HepG2 (cell line): ENCODE data around the gene ZSWIM5. TPM values are rescaled to one million over a fixed set of nuclear protein-coding genes. Genes with fewer than 3 reads are reported as not detected.

ENCODE experiments used
- ATAC-seq: fragments of 200-7000 bp; cut with Tn5 transposase; 3 replicates; pipeline ENCODE4 v1.9.1; 2020; ENCODE audit warnings: mild to moderate bottlenecking, moderate library complexity
- BruUV-seq: library from RNA; stranded (reverse); fragments of 400-500 nt; replicated peaks from 2 replicates; lab custom pipeline; 2021; lab: Mats Ljungman, UMichigan
- CTCF ChIA-PET: fragments of 300-600 bp; formaldehyde crosslinking; extraction: SDS; loops from one replicate; lab custom pipeline; 2021; ENCODE audit warnings: low total read pairs, inconsistent platforms, low intra/inter-chr PET ratio; lab: Yijun Ruan, JAX
- POLR2A ChIA-PET: fragments of 350-600 bp; sonication (Branson Sonifier 250); formaldehyde crosslinking; loops from one replicate; lab custom pipeline; 2020; ENCODE audit warnings: antibody characterized with exemption, inconsistent platforms; lab: Yijun Ruan, JAX
- DNase-seq: peaks from one replicate; pipeline ENCODE4 v3.0.0-alpha.2; 2015; ENCODE audit warnings: low spot score
- FAIRE-seq: peaks from 3 replicates; lab custom pipeline; 2011; peaks lifted over from hg19 to GRCh38; lab: Jason Lieb, UNC
- H2AFZ ChIP-seq: one replicate; pipeline ENCODE4 v1.6.1; 2011; ENCODE audit warnings: low read length, inconsistent platforms
- H3K27ac ChIP-seq: fragments of 300-600 bp; 3 replicates; pipeline ENCODE4 v1.8.0; 2011; ENCODE audit warnings: mixed run types, mild to moderate bottlenecking, mixed read lengths, low read length, inconsistent platforms; ENCODE audit not compliant: insufficient read depth; ENCODE audit errors: extremely low read length
- H3K27me3 ChIP-seq, 2 experiments: fragments of 200-600 bp in 1 of 2; 2 replicates in 1 of 2; 3 replicates in 1 of 2; pipeline versions ENCODE4 v1.6.0 to v1.8.0; 2011; ENCODE audit warnings: low read length in 2 of 2, mild to moderate bottlenecking in 2 of 2, moderate library complexity in 2 of 2, inconsistent platforms in 1 of 2; ENCODE audit not compliant: insufficient read depth in 2 of 2, control insufficient read depth in 1 of 2
- H3K36me3 ChIP-seq, 2 experiments: fragments of 200-600 bp in 1 of 2; replicated peaks in 1 of 2; 2 replicates in 1 of 2; 3 replicates in 1 of 2; pipeline versions ENCODE4 v1.5.1 to v1.8.0; 2011; ENCODE audit warnings: low read length in 2 of 2, inconsistent platforms in 1 of 2; ENCODE audit not compliant: insufficient read depth in 2 of 2, control insufficient read depth in 1 of 2
- H3K4me1 ChIP-seq: 2 replicates; pipeline ENCODE4 v1.5.1; 2012; ENCODE audit warnings: low read length, inconsistent platforms; ENCODE audit not compliant: insufficient read depth
- H3K4me2 ChIP-seq: 2 replicates; pipeline ENCODE4 v1.6.0; 2011; ENCODE audit warnings: low read depth, low read length, inconsistent platforms
- H3K4me3 ChIP-seq, 3 experiments: fragments of 200-600 bp in 1 of 3; sonication (generic), shearing (Covaris generic) in 1 of 3; replicated peaks in 1 of 3; 2 replicates each; pipeline ENCODE4 v1.5.1; 2011 to 2016; ENCODE audit warnings: low read length in 3 of 3, inconsistent platforms in 2 of 3, low read depth in 2 of 3, mild to moderate bottlenecking in 2 of 3, control low read depth in 1 of 3, mixed read lengths in 1 of 3; ENCODE audit not compliant: insufficient read depth in 1 of 3
- H3K79me2 ChIP-seq: one replicate; pipeline ENCODE4 v1.6.1; 2011; ENCODE audit warnings: low read length, inconsistent platforms; ENCODE audit not compliant: insufficient read depth
- H3K9ac ChIP-seq: 2 replicates; pipeline ENCODE4 v1.6.0; 2011; ENCODE audit warnings: mild to moderate bottlenecking, low read depth, low read length, inconsistent platforms; ENCODE audit not compliant: insufficient read depth
- H3K9me3 ChIP-seq: 2 replicates; pipeline ENCODE4 v1.5.1; 2012; ENCODE audit warnings: mild to moderate bottlenecking, low read length
- H4K20me1 ChIP-seq: 2 replicates; pipeline ENCODE4 v1.6.0; 2011; ENCODE audit warnings: inconsistent platforms, mild to moderate bottlenecking, low read length, moderate library complexity; ENCODE audit not compliant: insufficient read depth
- CBX2 ChIP-seq, 2 experiments: fragments of 200-600 bp in 1 of 2; sonication (generic); formaldehyde crosslinking in 1 of 2; IDR thresholded peaks; 2 replicates each; pipeline versions ENCODE4 v1.7.0 to v1.8.1; 2018 to 2022; ENCODE audit warnings: low read depth in 2 of 2, low read length in 1 of 2, mild to moderate bottlenecking in 1 of 2, missing genetic modification reagents in 1 of 2
- ERF ChIP-seq: IDR thresholded peaks from 2 replicates; pipeline ENCODE4 v1.6.1; 2018; ENCODE audit warnings: missing biosample characterization, missing genetic modification reagents
- HOXA3 ChIP-seq: sonication (generic); formaldehyde crosslinking; IDR thresholded peaks from 2 replicates; pipeline ENCODE4 v1.5.0; 2020; ENCODE audit warnings: missing genetic modification reagents
- KLF11 ChIP-seq: IDR thresholded peaks from 2 replicates; pipeline ENCODE4 v1.6.1; 2016; ENCODE audit warnings: missing compliant biosample characterization
- NR2F1 ChIP-seq, 2 experiments: fragments of 450-650 bp in 1 of 2; formaldehyde crosslinking in 1 of 2; IDR thresholded peaks; 2 replicates each; pipeline versions ENCODE4 v1.5.0 to v1.6.1; 2016 to 2020; ENCODE audit warnings: mild to moderate bottlenecking in 1 of 2, missing compliant biosample characterization in 1 of 2, missing genetic modification reagents in 1 of 2, moderate library complexity in 1 of 2
- SIX1 ChIP-seq: sonication (generic); formaldehyde crosslinking; IDR thresholded peaks from 2 replicates; pipeline ENCODE4 v1.4.0; 2020; ENCODE audit warnings: missing genetic modification reagents, borderline replicate concordance
- SRSF1 ChIP-seq: fragments of 200-400 bp; formaldehyde crosslinking; optimal IDR thresholded peaks from 2 replicates; pipeline ENCODE3; 2017; ENCODE audit warnings: mild to moderate bottlenecking, low read depth, low read length, moderate library complexity
- STAG1 ChIP-seq: sonication (generic); formaldehyde crosslinking; IDR thresholded peaks from 2 replicates; pipeline ENCODE4 v1.4.0; 2020; ENCODE audit warnings: missing genetic modification reagents
- ZC3H4 ChIP-seq: sonication (generic); formaldehyde crosslinking; IDR thresholded peaks from 2 replicates; pipeline ENCODE4 v1.4.0; 2020; ENCODE audit warnings: missing genetic modification reagents, borderline replicate concordance
- ZSCAN22 ChIP-seq: sonication (generic); formaldehyde crosslinking; IDR thresholded peaks from 2 replicates; pipeline ENCODE4 v1.4.0; 2020; ENCODE audit warnings: mild to moderate bottlenecking, missing genetic modification reagents
- WGBS: methylation state at CpG from one replicate; pipeline ENCODE4 v1.1.6; 2017; ENCODE audit warnings: low lambda C conversion rate; 5-methylcytosine and 5-hydroxymethylcytosine counted together
- in situ Hi-C: cut with HindIII; loops from 2 replicates; pipeline ENCODE4 v1.10.0; 2017; ENCODE audit warnings: low pct_unique_long_range_greater_than_20kb; ENCODE audit not compliant: extremely low pct_ligation_motif_present
- intact Hi-C: fragments of 100-400 bp; cut with micrococcal nuclease; formaldehyde crosslinking; loops from one replicate; pipeline ENCODE4 v1.10.0; 2022; ENCODE audit not compliant: unreplicated experiment
- polyA plus RNA-seq, 8 experiments: library from polyadenylated mRNA; depleted of rRNA in 3 of 8; stranded (reverse) in 7 of 8; unstranded in 1 of 8; fragments of >200 nt; fragmentation: Illumina TruSeq in 4 of 8; extraction: Trizol in 4 of 8; gene quantifications; 2 replicates each; pipeline versions ENCODE4 v1.2.1 to v1.2.3, GENCODE V29; 2011 to 2016; ENCODE audit warnings: low read depth in 4 of 8, missing spikeins in 1 of 8, mixed read lengths in 1 of 8; ENCODE audit not compliant: insufficient read depth in 1 of 8
- total RNA-seq, 5 experiments: library from RNA; depleted of rRNA; stranded (reverse); fragments of >200 nt; fragmentation: Illumina TruSeq; extraction: Trizol; gene quantifications; 2 replicates each; pipeline ENCODE4 v1.2.3, GENCODE V29; 2016; ENCODE audit warnings: low read depth in 1 of 5
- TF ChIP-seq, protein P1 (sequence below): sonication (generic); formaldehyde crosslinking; IDR thresholded peaks from 2 replicates; pipeline ENCODE4 v1.4.0; 2020; ENCODE audit warnings: missing genetic modification reagents, borderline replicate concordance
- TF ChIP-seq, protein P2 (sequence below): sonication (generic); formaldehyde crosslinking; IDR thresholded peaks from 2 replicates; pipeline ENCODE4 v1.8.1; 2023; ENCODE audit warnings: mild to moderate bottlenecking, moderate library complexity, missing genetic modification reagents
- TF ChIP-seq, protein P3 (sequence below): sonication (generic); formaldehyde crosslinking; IDR thresholded peaks from 2 replicates; pipeline ENCODE4 v1.4.0; 2020; ENCODE audit warnings: missing genetic modification reagents
- TF ChIP-seq, protein P4 (sequence below): IDR thresholded peaks from 2 replicates; pipeline ENCODE4 v1.4.0; 2020; ENCODE audit warnings: mild to moderate bottlenecking, missing genetic modification reagents

Gene ZSWIM5
- total and polyA plus RNA-seq, 2 of the 13 experiments (the other 11 are each of a cell fraction or from before 2014, with no cell fraction given): 11.0 to 20.6 TPM

- Histone ChIP-seq H3K4me3 (no peak overlapping the region), H3K9ac (no peak overlapping the region), H3K79me2 (no peaks in the 10 kb centered on the region), H2AFZ (no peak overlapping the region), H3K27ac (no peak overlapping the region), H3K4me1 (no peaks in the 10 kb centered on the region), H3K27me3 (peaks cover 1 to 6% of the 10 kb centered on the region in 2 experiments; a peak in 1 of 5 replicates), H4K20me1 (no peaks in the 10 kb centered on the region), H3K9me3 (no peaks in the 10 kb centered on the region), H3K4me2 (no peak overlapping the region), H3K36me3 (no peaks in the 10 kb centered on the region)
- DNase-seq (peak; percentile 34), FAIRE-seq (peak; percentile 40), ATAC-seq (peak; percentile 89)
- BruUV-seq: no TSS peak
- in situ Hi-C loops (loop anchor here (10.0 kb wide), 1 partner anchor 216 kb away; the partner anchor contains the start of genes HECTD3 and UROD), intact Hi-C loops (loop anchor here (2.0 to 5.0 kb wide), 2 partner anchors 70 to 218 kb away; partner anchors contain the start of genes HECTD3 and UROD)
- POLR2A ChIA-PET: no interaction called here
- 30% methylated on average over 1 of the region's 1 CpG for WGBS
- CTCF ChIA-PET: interaction anchor here (0.8 kb wide), 1 partner anchor 165 kb away, joined by 3 read pairs; no protein-coding TSS in a partner anchor
- TF ChIP-seq SRSF1 (no peak), KLF11 (CRISPR knock-in tag) (0 out of 2 replicates have a peak, but pooled peaks have one; percentile 34), ZC3H4 (CRISPR knock-in tag) (no peak), ZSCAN22 (no peak), CBX2 (IDR thresholded peaks at IDR 0.05; ENCODE audit: low read depth, low read length) (no peak), CBX2 (CRISPR knock-in tag; IDR thresholded peaks at IDR 0.05; ENCODE audit: low read depth) (no peak), NR2F1 (CRISPR knock-in tag; IDR thresholded peaks at IDR 0.05) (no peak), STAG1 (CRISPR knock-in tag) (peak; percentile 95), HOXA3 (CRISPR knock-in tag) (no peak), SIX1 (peak; percentile 26; the same call in 1 of the 2 replicates), ERF (CRISPR knock-in tag) (no peak)
- TF ChIP-seq, protein P1, sequence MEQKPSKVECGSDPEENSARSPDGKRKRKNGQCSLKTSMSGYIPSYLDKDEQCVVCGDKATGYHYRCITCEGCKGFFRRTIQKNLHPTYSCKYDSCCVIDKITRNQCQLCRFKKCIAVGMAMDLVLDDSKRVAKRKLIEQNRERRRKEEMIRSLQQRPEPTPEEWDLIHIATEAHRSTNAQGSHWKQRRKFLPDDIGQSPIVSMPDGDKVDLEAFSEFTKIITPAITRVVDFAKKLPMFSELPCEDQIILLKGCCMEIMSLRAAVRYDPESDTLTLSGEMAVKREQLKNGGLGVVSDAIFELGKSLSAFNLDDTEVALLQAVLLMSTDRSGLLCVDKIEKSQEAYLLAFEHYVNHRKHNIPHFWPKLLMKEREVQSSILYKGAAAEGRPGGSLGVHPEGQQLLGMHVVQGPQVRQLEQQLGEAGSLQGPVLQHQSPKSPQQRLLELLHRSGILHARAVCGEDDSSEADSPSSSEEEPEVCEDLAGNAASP (CRISPR knock-in tag): 0 out of 2 replicates have a peak, but pooled peaks have one; percentile 22
- TF ChIP-seq, protein P2, sequence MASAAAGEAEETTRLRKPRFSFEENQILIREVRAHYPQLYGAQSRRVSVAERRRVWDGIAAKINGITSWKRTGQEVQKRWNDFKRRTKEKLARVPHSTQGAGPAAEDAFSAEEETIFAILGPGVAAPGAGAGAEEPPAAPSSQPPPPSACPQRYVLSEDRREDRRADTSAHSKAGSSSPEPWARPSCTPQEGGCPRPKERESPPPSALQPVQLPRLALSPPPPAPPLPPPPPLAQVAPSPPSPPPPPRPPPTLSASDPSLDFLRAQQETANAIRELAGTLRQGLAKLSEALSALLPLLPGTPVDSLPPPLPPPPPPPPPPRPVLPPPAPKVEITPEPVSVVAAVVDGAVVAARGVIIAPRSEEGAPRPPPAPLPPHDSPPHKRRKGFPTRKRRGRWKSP: no peak
- TF ChIP-seq, protein P3, sequence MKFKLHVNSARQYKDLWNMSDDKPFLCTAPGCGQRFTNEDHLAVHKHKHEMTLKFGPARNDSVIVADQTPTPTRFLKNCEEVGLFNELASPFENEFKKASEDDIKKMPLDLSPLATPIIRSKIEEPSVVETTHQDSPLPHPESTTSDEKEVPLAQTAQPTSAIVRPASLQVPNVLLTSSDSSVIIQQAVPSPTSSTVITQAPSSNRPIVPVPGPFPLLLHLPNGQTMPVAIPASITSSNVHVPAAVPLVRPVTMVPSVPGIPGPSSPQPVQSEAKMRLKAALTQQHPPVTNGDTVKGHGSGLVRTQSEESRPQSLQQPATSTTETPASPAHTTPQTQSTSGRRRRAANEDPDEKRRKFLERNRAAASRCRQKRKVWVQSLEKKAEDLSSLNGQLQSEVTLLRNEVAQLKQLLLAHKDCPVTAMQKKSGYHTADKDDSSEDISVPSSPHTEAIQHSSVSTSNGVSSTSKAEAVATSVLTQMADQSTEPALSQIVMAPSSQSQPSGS (CRISPR knock-in tag): no peak
- TF ChIP-seq, protein P4, sequence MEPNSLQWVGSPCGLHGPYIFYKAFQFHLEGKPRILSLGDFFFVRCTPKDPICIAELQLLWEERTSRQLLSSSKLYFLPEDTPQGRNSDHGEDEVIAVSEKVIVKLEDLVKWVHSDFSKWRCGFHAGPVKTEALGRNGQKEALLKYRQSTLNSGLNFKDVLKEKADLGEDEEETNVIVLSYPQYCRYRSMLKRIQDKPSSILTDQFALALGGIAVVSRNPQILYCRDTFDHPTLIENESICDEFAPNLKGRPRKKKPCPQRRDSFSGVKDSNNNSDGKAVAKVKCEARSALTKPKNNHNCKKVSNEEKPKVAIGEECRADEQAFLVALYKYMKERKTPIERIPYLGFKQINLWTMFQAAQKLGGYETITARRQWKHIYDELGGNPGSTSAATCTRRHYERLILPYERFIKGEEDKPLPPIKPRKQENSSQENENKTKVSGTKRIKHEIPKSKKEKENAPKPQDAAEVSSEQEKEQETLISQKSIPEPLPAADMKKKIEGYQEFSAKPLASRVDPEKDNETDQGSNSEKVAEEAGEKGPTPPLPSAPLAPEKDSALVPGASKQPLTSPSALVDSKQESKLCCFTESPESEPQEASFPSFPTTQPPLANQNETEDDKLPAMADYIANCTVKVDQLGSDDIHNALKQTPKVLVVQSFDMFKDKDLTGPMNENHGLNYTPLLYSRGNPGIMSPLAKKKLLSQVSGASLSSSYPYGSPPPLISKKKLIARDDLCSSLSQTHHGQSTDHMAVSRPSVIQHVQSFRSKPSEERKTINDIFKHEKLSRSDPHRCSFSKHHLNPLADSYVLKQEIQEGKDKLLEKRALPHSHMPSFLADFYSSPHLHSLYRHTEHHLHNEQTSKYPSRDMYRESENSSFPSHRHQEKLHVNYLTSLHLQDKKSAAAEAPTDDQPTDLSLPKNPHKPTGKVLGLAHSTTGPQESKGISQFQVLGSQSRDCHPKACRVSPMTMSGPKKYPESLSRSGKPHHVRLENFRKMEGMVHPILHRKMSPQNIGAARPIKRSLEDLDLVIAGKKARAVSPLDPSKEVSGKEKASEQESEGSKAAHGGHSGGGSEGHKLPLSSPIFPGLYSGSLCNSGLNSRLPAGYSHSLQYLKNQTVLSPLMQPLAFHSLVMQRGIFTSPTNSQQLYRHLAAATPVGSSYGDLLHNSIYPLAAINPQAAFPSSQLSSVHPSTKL (CRISPR knock-in tag): 0 out of 2 replicates have a peak, but pooled peaks have one; percentile 24
These were observed 24.1 kb upstream of the ZSWIM5 start for GRCh38 chr1:45230537-45230936.
